Measurements from ENCODE around the gene ANKS1B.
"Not testable (repeated sequence)": the region's sequence is repeated elsewhere in the genome, so short reads cannot be mapped to it uniquely, and the experiment has no call there.

The ANKS1B gene

DNA sequence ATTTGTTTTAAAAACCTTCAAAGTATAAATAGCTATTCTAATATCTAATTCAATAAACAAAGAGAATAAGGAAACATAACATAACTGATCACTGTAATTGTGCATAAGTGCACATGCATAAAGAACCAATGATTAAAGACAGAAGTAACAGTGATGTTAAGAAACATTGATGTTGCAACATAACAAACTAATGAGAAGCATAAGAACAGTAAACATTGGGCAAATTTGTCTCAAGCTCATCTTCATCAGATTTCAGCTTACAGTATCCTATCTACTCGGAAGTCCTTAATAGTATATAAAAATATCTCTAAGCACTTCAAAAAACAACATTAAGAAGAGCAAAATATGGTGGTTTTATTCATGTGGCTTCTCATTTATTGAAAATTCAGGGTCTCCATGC is 239.6 kb downstream of the ANKS1B start:
- Mint-ChIP-seq H3K27me3 (no peaks in the 10 kb centered on the region), H3K9me3 (no peaks in the 10 kb centered on the region), H3K4me3 (no peak overlapping the region), H3K27ac (no peak overlapping the region), H3K36me3 (ENCODE audit: low read depth) (no peaks in the 10 kb centered on the region), H3K4me1 (ENCODE audit: low read depth) (no peaks in the 10 kb centered on the region)
- intact Hi-C loops (cut with micrococcal nuclease) = no loop called here

DNA sequence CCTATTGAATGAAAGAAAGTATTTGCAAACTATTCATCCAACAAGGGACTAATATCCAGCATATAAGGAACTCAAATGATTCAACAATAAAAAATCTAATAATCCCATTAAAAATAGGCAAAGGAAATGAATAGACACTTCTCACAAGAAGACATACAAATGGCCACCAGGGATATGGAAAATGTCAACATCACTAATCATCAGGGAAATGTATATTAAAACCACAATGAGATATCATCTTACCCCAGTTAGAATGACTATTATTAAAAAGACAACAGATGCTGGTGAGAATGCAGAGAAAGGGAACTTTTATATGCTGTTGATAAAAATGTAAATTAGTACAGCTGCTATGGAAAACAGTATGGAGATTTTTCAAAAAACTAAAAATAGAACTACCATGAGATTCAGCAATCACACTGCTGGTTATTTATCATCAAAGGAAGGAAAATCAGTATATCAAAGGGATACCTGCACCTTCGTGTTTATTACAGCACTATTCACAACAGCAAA is 247.9 kb downstream of the ANKS1B start:
- intact Hi-C loops (cut with micrococcal nuclease) = no loop called here
- no peak overlapping the region for H3K4me3 Mint-ChIP-seq
- H3K36me3 Mint-ChIP-seq (ENCODE audit: low read depth) = no peaks in the 10 kb centered on the region
- no peak overlapping the region for H3K27ac Mint-ChIP-seq
- no peaks in the 10 kb centered on the region for H3K4me1 Mint-ChIP-seq (ENCODE audit: low read depth)
- peaks cover 19% of the 10 kb centered on the region for H3K9me3 Mint-ChIP-seq
- no peaks in the 10 kb centered on the region for H3K27me3 Mint-ChIP-seq

DNA sequence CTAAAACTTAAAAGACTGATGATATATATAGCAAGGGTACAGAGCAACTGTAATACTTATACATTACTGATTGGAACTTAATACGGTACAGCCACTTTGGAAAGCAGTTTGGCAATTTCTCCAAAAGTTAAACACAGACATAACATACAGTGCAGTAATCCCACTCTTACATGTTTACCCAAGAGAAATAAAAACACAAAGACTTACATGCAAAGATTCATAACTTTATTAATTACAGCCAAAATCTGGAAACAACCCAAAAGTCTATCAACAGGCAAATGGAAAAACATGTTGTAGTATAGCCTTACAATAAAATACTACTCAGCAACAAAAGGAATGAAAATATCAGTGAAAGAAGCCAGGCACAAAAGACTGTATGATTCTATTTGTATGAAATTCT is 252.6 kb downstream of the ANKS1B start:
- H3K4me3 Mint-ChIP-seq = no peak overlapping the region
- no peak overlapping the region for H3K27ac Mint-ChIP-seq
- no peaks in the 10 kb centered on the region for H3K4me1 Mint-ChIP-seq (ENCODE audit: low read depth)
- intact Hi-C loops (cut with micrococcal nuclease) = no loop called here
- no peaks in the 10 kb centered on the region for H3K27me3 Mint-ChIP-seq
- peaks cover 11% of the 10 kb centered on the region for H3K9me3 Mint-ChIP-seq
- no peaks in the 10 kb centered on the region for H3K36me3 Mint-ChIP-seq (ENCODE audit: low read depth)

GRCh38 chr12:99722690-99723486 is 261.8 kb downstream of the ANKS1B start:
- intact Hi-C loops (cut with micrococcal nuclease) = no loop called here
- H3K4me1 Mint-ChIP-seq (ENCODE audit: low read depth) = no peaks in the 10 kb centered on the region
- H3K27ac Mint-ChIP-seq = no peak overlapping the region
- H3K9me3 Mint-ChIP-seq = peaks cover 21% of the 10 kb centered on the region
- H3K36me3 Mint-ChIP-seq (ENCODE audit: low read depth) = no peaks in the 10 kb centered on the region
- no peaks in the 10 kb centered on the region for H3K27me3 Mint-ChIP-seq
- H3K4me3 Mint-ChIP-seq = no peak overlapping the region

- no peaks in the 10 kb centered on the region for H3K4me1 Mint-ChIP-seq (ENCODE audit: low read depth)
- H3K27me3 Mint-ChIP-seq = no peaks in the 10 kb centered on the region
- H3K9me3 Mint-ChIP-seq = peaks cover 25% of the 10 kb centered on the region
- no peak overlapping the region for H3K27ac Mint-ChIP-seq
- intact Hi-C loops (cut with micrococcal nuclease) = no loop called here
- no peak overlapping the region for H3K4me3 Mint-ChIP-seq
- H3K36me3 Mint-ChIP-seq (ENCODE audit: low read depth) = no peaks in the 10 kb centered on the region
Observed at GRCh38 chr12:99721715-99722275, 262.9 kb downstream of the ANKS1B start.

GRCh38 chr12:99720083-99720465 is 264.7 kb downstream of the ANKS1B start:
- H3K27ac Mint-ChIP-seq; intact Hi-C loops (cut with micrococcal nuclease); H3K36me3 Mint-ChIP-seq (ENCODE audit: low read depth); H3K4me1 Mint-ChIP-seq (ENCODE audit: low read depth); H3K4me3 Mint-ChIP-seq; H3K27me3 Mint-ChIP-seq: not testable (repeated sequence)
- peaks cover 33% of the 10 kb centered on the region for H3K9me3 Mint-ChIP-seq

- H3K27me3 Mint-ChIP-seq; H3K27ac Mint-ChIP-seq; intact Hi-C loops (cut with micrococcal nuclease); H3K4me3 Mint-ChIP-seq; H3K4me1 Mint-ChIP-seq (ENCODE audit: low read depth); H3K36me3 Mint-ChIP-seq (ENCODE audit: low read depth): not testable (repeated sequence)
- H3K9me3 Mint-ChIP-seq = peaks cover 33% of the 10 kb centered on the region
Observed at GRCh38 chr12:99719411-99720082, 265.2 kb downstream of the ANKS1B start.

GRCh38 chr12:99715841-99716510 is 268.8 kb downstream of the ANKS1B start:
- intact Hi-C loops (cut with micrococcal nuclease); H3K36me3 Mint-ChIP-seq (ENCODE audit: low read depth); H3K4me3 Mint-ChIP-seq; H3K27ac Mint-ChIP-seq; H3K27me3 Mint-ChIP-seq; H3K4me1 Mint-ChIP-seq (ENCODE audit: low read depth): not testable (repeated sequence)
- peaks cover 27% of the 10 kb centered on the region for H3K9me3 Mint-ChIP-seq

GRCh38 chr12:99714921-99715320 is 269.8 kb downstream of the ANKS1B start:
- not testable (repeated sequence) for H3K27me3 Mint-ChIP-seq; H3K36me3 Mint-ChIP-seq (ENCODE audit: low read depth)

GRCh38 chr12:99713946-99714520 is 270.7 kb downstream of the ANKS1B start:
- Mint-ChIP-seq H3K27me3 (no peaks in the 10 kb centered on the region), H3K4me1 (ENCODE audit: low read depth) (no peaks in the 10 kb centered on the region), H3K36me3 (ENCODE audit: low read depth) (no peaks in the 10 kb centered on the region), H3K27ac (no peak overlapping the region), H3K4me3 (no peak overlapping the region), H3K9me3 (peaks cover 27% of the 10 kb centered on the region)
- intact Hi-C loops (cut with micrococcal nuclease) = no loop called here

More at GRCh38 chr12:99714921-99715320, 269.8 kb downstream of the ANKS1B start:
- H3K9me3 Mint-ChIP-seq = peaks cover 27% of the 10 kb centered on the region
- H3K27ac Mint-ChIP-seq; H3K4me3 Mint-ChIP-seq; intact Hi-C loops (cut with micrococcal nuclease); H3K4me1 Mint-ChIP-seq (ENCODE audit: low read depth): not testable (repeated sequence)

- no peaks in the 10 kb centered on the region for H3K27me3 Mint-ChIP-seq
- H3K4me1 Mint-ChIP-seq (ENCODE audit: low read depth) = no peaks in the 10 kb centered on the region
- H3K4me3 Mint-ChIP-seq = no peak overlapping the region
- no peak overlapping the region for H3K27ac Mint-ChIP-seq
- peaks cover 27% of the 10 kb centered on the region for H3K9me3 Mint-ChIP-seq
- H3K36me3 Mint-ChIP-seq (ENCODE audit: low read depth) = no peaks in the 10 kb centered on the region
- intact Hi-C loops (cut with micrococcal nuclease) = no loop called here
Observed at GRCh38 chr12:99712281-99712680, 272.5 kb downstream of the ANKS1B start.

DNA sequence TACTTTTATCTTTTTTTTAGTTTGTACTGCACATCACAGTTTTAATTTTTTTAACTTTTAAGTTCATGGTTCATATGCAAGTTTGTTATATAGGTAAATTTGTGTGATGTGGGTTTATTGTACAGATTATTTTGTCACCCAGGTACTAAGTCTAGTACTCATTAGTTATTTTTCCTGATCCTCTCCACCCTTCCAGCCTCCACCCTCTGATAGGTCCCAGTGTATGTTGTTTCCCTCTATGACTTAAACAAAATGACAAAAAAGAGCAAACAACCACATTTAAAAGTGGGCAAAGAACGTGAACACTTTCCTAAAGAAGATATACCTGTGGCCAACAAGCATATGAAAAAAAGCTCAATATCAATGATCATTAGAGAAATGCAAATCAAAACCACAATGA is 273.5 kb downstream of the ANKS1B start:
- Mint-ChIP-seq H3K27me3 (no peaks in the 10 kb centered on the region), H3K9me3 (peaks cover 17% of the 10 kb centered on the region), H3K27ac (no peak overlapping the region), H3K36me3 (ENCODE audit: low read depth) (no peaks in the 10 kb centered on the region), H3K4me1 (ENCODE audit: low read depth) (no peaks in the 10 kb centered on the region), H3K4me3 (no peak overlapping the region)
- intact Hi-C loops (cut with micrococcal nuclease) = no loop called here

DNA sequence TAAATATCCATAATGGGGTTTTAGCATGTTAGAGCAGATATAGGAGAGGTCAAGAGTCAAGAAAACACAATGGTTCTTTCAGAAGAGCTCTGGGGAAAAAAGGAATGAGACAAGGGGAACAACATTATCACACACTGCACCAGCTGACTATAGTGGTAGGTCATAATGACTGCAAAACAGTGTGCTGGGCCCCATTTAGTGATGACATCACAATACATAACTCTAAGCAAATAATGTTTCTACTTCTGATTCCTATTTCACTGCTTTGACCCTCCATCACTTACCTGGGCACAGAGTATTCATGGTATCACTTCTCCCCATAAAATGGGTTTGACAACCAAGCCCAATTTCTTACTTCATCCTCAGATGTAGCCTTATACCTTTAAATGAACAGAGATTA is 275.1 kb downstream of the ANKS1B start:
- no peaks in the 10 kb centered on the region for H3K4me1 Mint-ChIP-seq (ENCODE audit: low read depth)
- peaks cover 7% of the 10 kb centered on the region for H3K9me3 Mint-ChIP-seq
- no peak overlapping the region for H3K4me3 Mint-ChIP-seq
- no peaks in the 10 kb centered on the region for H3K27me3 Mint-ChIP-seq
- no peak overlapping the region for H3K27ac Mint-ChIP-seq
- no peaks in the 10 kb centered on the region for H3K36me3 Mint-ChIP-seq (ENCODE audit: low read depth)
- intact Hi-C loops (cut with micrococcal nuclease) = no loop called here

DNA sequence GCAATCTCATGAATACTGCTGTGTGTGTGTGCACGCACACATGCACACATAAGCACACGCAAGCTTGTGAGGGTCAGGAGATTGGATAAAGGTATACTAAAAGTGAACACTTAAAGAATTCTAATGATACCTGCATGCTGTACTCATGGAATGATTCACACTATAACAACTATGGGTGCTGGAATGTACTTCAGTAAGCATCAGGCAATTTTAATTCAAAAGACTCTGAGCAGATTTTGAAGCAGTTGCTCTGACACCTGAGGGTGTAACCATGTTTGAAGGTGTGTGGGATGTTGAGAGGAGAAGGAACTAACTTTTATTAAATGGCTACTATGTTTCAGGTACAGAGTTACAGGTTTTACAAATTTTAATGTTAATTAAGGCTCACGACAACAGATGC is 275.6 kb downstream of the ANKS1B start:
- Mint-ChIP-seq H3K4me1 (ENCODE audit: low read depth) (no peaks in the 10 kb centered on the region), H3K36me3 (ENCODE audit: low read depth) (no peaks in the 10 kb centered on the region), H3K27ac (no peak overlapping the region), H3K4me3 (no peak overlapping the region), H3K27me3 (no peaks in the 10 kb centered on the region), H3K9me3 (peaks cover 6% of the 10 kb centered on the region)
- intact Hi-C loops (cut with micrococcal nuclease) = no loop called here

Measured in dendritic cell treated with granulocyte-macrophage colony-stimulating factor and Interleukin-4, amounts not matched to agents 40 ng/mL and 50 ng/mL, for 4 days (primary cell).